A549 (cell line): ENCODE data around the gene KICS2.

Experiments used
- CTCF ChIP-seq: fragments of >200 bp; sonication (Bioruptor Twin); formaldehyde crosslinking; IDR thresholded peaks from 3 replicates; pipeline ENCODE4 v1.5.1; 2016
- HOXA7 ChIP-seq: fragments of 250-450 bp; sonication (Bioruptor Pico); IDR thresholded peaks from 2 replicates; pipeline ENCODE4 v1.5.0; 2020; ENCODE audit warnings: mild to moderate bottlenecking, moderate library complexity
- PBX3 ChIP-seq: IDR thresholded peaks from 2 replicates; pipeline ENCODE4 v1.6.1; 2012
- RNF2 ChIP-seq: fragments of 200-600 bp; sonication (generic); IDR thresholded peaks from 2 replicates; pipeline ENCODE4 v1.6.1; 2016; ENCODE audit warnings: low read depth, mild to moderate bottlenecking, antibody characterized with exemption, moderate library complexity, borderline replicate concordance

- TF ChIP-seq CTCF (no peak), RNF2 (no peak), PBX3 (no peak), HOXA7 (CRISPR knock-in tag) (no peak)
Measured at GRCh38 chr12:64237382-64237781, 15.3 kb upstream of the KICS2 start.
